Astrocyte of the cerebellum (primary cell): ENCODE results near the gene ARMH3.
"Not testable (repeated sequence)": the region's sequence is repeated elsewhere in the genome, so short reads cannot be mapped to it uniquely, and the experiment has no call there.

Experiments used
- DNase-seq: peaks from one replicate; pipeline ENCODE4 v3.0.0-alpha.2; 2011; ENCODE audit warnings: low read depth
- H3K4me3 ChIP-seq: 2 replicates; pipeline ENCODE4 v1.5.1; 2011; ENCODE audit warnings: mild to moderate bottlenecking, low read depth, low read length, moderate library complexity
- CTCF ChIP-seq: IDR thresholded peaks from 2 replicates; pipeline ENCODE4 v1.5.1; 2012; ENCODE audit warnings: low read length, low read depth, moderate library complexity, mild to moderate bottlenecking; ENCODE audit errors: missing control alignments
- in situ Hi-C: cut with HindIII; loops from 2 replicates; pipeline ENCODE4 v1.10.0; 2017; ENCODE audit warnings: low sequenced_read_pairs

Gene ARMH3

DNA sequence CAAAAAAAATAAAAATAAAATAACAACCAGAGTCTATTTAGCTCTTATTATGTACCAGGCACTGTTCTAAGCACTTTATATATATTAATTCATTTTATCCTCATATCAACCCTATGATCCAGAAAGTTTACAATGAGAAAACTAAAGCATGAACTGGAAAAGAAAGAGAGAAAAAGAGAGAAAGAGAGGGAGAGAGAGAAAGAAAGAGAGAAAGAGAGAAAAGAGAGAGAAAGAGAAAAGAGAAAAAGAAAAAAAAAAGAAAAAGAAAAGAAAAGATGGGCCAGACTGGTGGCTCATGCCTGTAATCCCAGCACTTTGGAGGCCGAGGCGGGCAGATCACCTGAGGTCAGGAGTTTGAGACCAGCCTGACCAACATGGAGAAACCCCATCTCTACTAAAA is 9.9 kb downstream of the ARMH3 start:
- no peak overlapping the region for H3K4me3 ChIP-seq
- in situ Hi-C loops, result no loop called here
- TF ChIP-seq CTCF, result no peak
- no peak for DNase-seq

DNA sequence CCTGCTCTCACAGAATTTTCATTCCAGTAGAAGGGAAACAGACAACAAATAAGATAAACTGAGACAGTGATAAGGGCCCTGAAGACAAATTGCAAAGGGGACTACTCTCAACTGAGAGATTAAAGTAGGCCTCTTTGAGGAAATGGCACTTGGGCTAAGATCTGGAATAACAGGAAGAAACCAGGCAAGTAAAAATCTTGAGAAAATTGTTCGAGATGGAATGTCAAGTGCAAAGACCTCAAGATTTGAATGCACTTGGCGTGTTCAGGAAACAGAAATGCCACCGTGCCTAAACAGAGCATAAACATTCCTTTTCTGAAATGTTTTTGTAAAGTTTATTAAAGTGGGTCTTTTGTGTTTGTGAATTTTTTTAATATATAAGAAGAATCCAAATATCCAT is 10.7 kb downstream of the ARMH3 start:
- in situ Hi-C loops, result no loop called here
- TF ChIP-seq CTCF, result no peak
- DNase-seq, result no peak
- no peak overlapping the region for H3K4me3 ChIP-seq

GRCh38 chr10:102040305-102041050 is 15.5 kb downstream of the ARMH3 start:
- DNase-seq, result no peak
- no peak overlapping the region for H3K4me3 ChIP-seq
- in situ Hi-C loops, result no loop called here
- TF ChIP-seq CTCF, result no peak

GRCh38 chr10:102038410-102038809 is 17.6 kb downstream of the ARMH3 start:
- no peak for TF ChIP-seq CTCF
- H3K4me3 ChIP-seq, result no peak overlapping the region
- in situ Hi-C loops, result no loop called here
- DNase-seq, result no peak

GRCh38 chr10:102035807-102036206 is 20.2 kb downstream of the ARMH3 start:
- in situ Hi-C loops, DNase-seq, H3K4me3 ChIP-seq: not testable (repeated sequence)

DNA sequence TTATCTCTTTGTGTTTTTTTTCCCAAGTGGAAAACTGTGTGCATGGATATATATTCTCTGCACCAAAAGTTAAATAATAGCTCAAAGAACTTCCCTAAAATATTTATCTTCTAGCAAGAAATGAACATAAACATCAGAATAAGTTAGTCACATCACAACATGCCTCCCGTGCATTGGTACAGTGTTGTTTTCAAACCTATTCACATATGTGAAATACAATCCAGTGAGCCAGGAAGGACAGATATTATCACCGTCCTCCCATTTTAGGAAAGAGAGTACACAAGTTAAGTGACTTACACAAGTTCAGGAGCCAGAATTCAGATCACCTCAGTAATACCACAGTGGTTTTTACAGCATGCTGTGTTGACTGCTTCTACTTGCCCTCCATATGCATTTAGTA is 22.2 kb downstream of the ARMH3 start:
- no peak for DNase-seq
- in situ Hi-C loops, result no loop called here
- no peak for TF ChIP-seq CTCF

DNA sequence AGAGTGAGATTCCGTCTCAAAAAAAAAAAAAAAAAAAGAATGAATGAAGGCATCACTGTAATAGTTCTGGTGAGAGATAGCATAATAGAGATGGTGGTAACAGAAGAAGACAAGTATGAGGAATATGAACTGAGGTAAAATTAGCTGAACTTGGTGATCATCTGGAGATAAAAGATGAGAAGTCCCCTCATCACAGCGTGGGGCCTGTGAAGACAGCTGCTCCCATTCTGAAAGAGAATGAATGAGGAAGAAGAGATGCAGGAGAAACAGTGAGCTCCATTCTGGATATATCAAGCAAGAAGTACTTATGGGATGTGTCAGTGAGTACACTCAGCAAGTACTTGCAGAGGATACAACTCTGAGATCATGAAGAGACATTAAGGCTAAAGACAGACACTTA is 28.7 kb downstream of the ARMH3 start:
- no peak overlapping the region for H3K4me3 ChIP-seq
- DNase-seq, result no peak
- in situ Hi-C loops, result no loop called here
- no peak for TF ChIP-seq CTCF

More for the DNA sequence above, 22.2 kb downstream of the ARMH3 start:
- H3K4me3 ChIP-seq, result no peak overlapping the region
